Nephron (organoid): ENCODE results near the gene STUM.

Source experiments
- H3K27ac Mint-ChIP-seq, 3 experiments: 2 replicates each; pipeline ENCODE4 v1.8.0; 2020; ENCODE audit warnings: mixed read lengths in 3 of 3, mild to moderate bottlenecking in 2 of 3, moderate library complexity in 1 of 3
- H3K27me3 Mint-ChIP-seq: 2 replicates; pipeline ENCODE4 v1.8.0; 2021; ENCODE audit warnings: low read depth, mild to moderate bottlenecking, moderate library complexity, mixed read lengths
- H3K36me3 Mint-ChIP-seq: 2 replicates; pipeline ENCODE4 v1.8.0; 2020; ENCODE audit warnings: low read depth, mixed read lengths
- H3K4me1 Mint-ChIP-seq: 2 replicates; pipeline ENCODE4 v1.8.0; 2020; ENCODE audit warnings: mixed read lengths
- H3K4me3 Mint-ChIP-seq, 3 experiments: 2 replicates each; pipeline ENCODE4 v1.8.0; 2020; ENCODE audit warnings: mild to moderate bottlenecking in 3 of 3, mixed read lengths in 3 of 3, moderate library complexity in 2 of 3
- H3K9me3 Mint-ChIP-seq: 2 replicates; pipeline ENCODE4 v1.8.0; 2020; ENCODE audit warnings: mixed read lengths
- TF ChIP-seq, protein P1 (sequence below), 3 experiments: fragments of 200-600 bp; sonication (generic); IDR thresholded peaks; one replicate each; pipeline ENCODE4 v1.5.0; 2021; ENCODE audit warnings: antibody characterized with exemption in 3 of 3; ENCODE audit not compliant: unreplicated experiment in 3 of 3

The STUM gene

DNA sequence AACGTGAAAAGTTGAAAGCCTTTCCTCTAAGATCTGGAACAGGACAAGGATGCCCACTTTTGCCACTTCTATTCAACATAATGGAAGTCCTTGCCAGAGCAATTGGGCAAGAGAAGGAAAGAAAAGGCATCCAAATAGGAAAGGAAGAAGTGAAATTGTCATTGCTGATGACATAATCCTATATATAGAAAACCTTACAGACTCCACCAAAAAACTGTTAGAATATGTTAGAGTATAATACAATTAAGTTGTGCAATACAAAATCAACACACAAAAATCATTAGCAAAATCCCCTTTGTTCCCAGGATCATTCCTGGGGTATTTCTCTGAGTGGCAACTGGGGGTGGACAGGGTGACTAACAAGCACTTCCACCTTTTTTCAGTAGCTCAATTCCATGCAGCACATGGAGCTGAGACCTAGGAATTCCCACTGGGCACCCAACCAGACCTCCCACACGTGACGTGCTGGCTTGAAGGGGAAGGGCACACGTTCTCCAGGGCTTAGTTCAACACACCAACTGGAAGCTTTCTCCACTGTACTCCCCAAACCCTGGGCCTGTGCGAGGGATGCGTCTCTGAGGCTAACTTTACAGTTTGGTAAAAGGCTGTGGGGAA, 9.6 kb downstream of the STUM start:
- Mint-ChIP-seq H3K4me3 (no peak overlapping the region), H3K4me1 (peaks cover 17% of the 10 kb centered on the region), H3K27me3 (peaks cover 15% of the 10 kb centered on the region), H3K27ac (no peak overlapping the region), H3K36me3 (no peaks in the 10 kb centered on the region), H3K9me3 (peaks cover 3% of the 10 kb centered on the region)
- TF ChIP-seq, protein P1, sequence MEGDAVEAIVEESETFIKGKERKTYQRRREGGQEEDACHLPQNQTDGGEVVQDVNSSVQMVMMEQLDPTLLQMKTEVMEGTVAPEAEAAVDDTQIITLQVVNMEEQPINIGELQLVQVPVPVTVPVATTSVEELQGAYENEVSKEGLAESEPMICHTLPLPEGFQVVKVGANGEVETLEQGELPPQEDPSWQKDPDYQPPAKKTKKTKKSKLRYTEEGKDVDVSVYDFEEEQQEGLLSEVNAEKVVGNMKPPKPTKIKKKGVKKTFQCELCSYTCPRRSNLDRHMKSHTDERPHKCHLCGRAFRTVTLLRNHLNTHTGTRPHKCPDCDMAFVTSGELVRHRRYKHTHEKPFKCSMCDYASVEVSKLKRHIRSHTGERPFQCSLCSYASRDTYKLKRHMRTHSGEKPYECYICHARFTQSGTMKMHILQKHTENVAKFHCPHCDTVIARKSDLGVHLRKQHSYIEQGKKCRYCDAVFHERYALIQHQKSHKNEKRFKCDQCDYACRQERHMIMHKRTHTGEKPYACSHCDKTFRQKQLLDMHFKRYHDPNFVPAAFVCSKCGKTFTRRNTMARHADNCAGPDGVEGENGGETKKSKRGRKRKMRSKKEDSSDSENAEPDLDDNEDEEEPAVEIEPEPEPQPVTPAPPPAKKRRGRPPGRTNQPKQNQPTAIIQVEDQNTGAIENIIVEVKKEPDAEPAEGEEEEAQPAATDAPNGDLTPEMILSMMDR (IDR thresholded peaks at IDR 0.05; ENCODE audit: unreplicated experiment in 3 of 3), result no peak

DNA sequence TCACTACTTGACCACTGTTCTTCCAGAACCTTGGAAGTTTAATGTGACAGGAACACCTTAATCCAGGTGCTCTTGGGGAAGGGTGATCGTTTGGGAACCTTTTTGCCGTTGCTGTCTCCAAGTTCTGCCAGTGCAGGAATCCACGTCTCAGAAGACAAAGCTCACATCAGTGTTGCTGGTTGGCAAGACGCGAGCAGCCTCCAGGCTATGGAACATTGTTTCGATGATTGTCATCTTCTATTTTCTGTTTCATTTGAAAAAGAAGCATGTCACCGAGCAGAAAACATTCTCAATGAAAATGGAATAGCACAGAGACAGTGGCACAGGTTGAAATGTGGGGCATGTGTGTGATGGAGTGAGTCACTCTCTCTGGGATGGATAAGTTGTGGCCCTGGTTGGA, 11.7 kb downstream of the STUM start:
- Mint-ChIP-seq H3K27ac (no peak overlapping the region), H3K4me3 (no peak overlapping the region), H3K27me3 (peaks cover 12% of the 10 kb centered on the region), H3K4me1 (peaks cover 8% of the 10 kb centered on the region), H3K9me3 (peaks cover 3% of the 10 kb centered on the region), H3K36me3 (no peaks in the 10 kb centered on the region)
- TF ChIP-seq, protein P1 (IDR thresholded peaks at IDR 0.05; ENCODE audit: unreplicated experiment in 3 of 3), result no peak

DNA sequence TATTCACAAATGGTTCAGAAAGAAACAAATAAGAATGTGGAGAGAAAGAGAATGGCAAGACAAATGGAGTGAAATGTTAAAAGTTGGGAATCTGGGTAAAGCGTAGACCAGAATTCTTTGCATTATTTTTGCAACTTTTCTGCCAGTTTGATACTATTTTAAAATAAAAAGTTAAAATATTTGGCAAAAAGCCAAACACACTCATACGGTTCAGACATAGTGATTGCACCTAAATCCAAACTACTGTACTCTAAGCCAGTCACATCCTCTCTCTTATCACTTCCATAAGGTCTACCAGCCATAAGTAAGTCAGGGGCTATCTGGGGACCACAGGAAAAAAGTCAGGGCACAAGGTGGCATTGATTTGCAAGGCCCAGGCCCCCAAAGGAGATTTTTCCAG, 14.4 kb downstream of the STUM start:
- Mint-ChIP-seq H3K27me3 (peaks cover 14% of the 10 kb centered on the region), H3K4me1 (peaks cover 19% of the 10 kb centered on the region), H3K36me3 (no peaks in the 10 kb centered on the region), H3K4me3 (no peak overlapping the region), H3K9me3 (peaks cover 3% of the 10 kb centered on the region), H3K27ac (no peak overlapping the region)
- TF ChIP-seq, protein P1 (IDR thresholded peaks at IDR 0.05; ENCODE audit: unreplicated experiment in 3 of 3), result no peak

DNA sequence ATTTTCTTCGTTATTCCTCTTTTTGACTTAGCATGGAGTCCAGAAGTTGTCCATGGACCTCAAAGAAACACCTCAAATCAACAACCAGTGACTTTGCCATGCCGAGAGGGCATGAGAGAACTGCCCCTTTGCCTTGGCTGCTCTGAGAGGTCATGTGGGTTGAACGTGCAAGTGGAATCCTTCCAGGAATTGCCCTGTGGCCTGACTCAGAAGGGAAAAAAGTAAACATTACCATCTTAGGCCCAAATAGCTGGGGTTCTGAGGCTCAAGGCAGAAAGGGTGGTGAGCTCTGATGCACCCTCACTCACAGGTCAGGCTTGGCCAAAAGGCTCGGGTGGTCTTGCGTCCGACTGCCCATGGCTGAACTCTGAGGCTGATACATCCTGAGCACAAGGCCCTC, 15.1 kb downstream of the STUM start:
- Mint-ChIP-seq H3K27ac (no peak overlapping the region), H3K27me3 (peaks cover 14% of the 10 kb centered on the region), H3K36me3 (no peaks in the 10 kb centered on the region), H3K4me3 (no peak overlapping the region), H3K9me3 (peaks cover 2% of the 10 kb centered on the region), H3K4me1 (peaks cover 21% of the 10 kb centered on the region)
- TF ChIP-seq, protein P1 (IDR thresholded peaks at IDR 0.05; ENCODE audit: unreplicated experiment in 3 of 3), result no peak

DNA sequence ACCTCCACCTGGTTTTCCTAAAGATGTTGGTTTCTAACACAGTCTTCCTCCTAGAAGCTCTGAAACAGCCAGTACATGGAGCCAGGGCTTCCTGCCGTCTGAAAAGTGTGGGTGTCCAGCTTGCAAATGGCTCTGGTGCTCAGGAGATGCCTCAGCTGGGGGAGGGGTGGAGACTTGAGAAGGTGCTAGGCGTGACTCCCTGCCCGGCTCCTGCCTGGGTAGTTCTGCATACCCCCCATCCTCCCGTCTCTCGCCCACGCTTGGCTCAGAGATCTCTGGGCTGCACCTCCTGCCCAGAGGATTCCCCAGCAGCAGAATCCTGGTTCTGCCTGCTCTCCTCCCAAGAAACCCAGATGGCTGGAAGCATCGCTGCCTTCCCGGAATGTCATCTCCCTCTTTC, 16.9 kb downstream of the STUM start:
- peaks cover 16% of the 10 kb centered on the region for H3K27me3 Mint-ChIP-seq
- TF ChIP-seq, protein P1 (IDR thresholded peaks at IDR 0.05; ENCODE audit: unreplicated experiment in 3 of 3), result no peak
- H3K4me1 Mint-ChIP-seq, result peaks cover 29% of the 10 kb centered on the region
- no peaks in the 10 kb centered on the region for H3K36me3 Mint-ChIP-seq
- no peak overlapping the region for H3K4me3 Mint-ChIP-seq
- H3K27ac Mint-ChIP-seq, result no peak overlapping the region
- H3K9me3 Mint-ChIP-seq, result no peaks in the 10 kb centered on the region

DNA sequence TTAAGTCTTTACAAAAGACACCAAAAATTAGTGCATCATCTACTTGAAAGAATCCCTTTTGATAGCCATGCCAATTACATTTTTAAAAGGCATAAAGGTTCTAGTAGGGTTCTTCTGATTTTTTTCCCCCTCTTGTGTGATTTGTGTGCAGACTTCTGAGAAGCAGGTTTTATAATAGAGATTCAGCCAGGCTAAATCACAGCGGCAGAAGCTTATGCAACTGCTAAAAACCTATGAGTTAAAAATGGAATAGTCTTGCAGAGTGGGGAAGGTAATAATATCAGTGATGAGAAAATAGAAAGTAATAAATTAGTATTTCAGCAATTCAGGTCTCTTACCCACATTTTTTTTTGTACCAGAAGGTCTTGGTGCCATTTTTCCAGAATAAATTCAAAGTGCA, 17.7 kb downstream of the STUM start:
- peaks cover 17% of the 10 kb centered on the region for H3K27me3 Mint-ChIP-seq
- TF ChIP-seq, protein P1 (IDR thresholded peaks at IDR 0.05; ENCODE audit: unreplicated experiment in 3 of 3), result no peak
- no peaks in the 10 kb centered on the region for H3K9me3 Mint-ChIP-seq
- H3K27ac Mint-ChIP-seq, result no peak overlapping the region
- peaks cover 29% of the 10 kb centered on the region for H3K4me1 Mint-ChIP-seq
- H3K4me3 Mint-ChIP-seq, result no peak overlapping the region
- no peaks in the 10 kb centered on the region for H3K36me3 Mint-ChIP-seq
